ENCODE results near the gene CDH26.

GRCh38 chr20:59958123-59958522 is at the start of gene CDH26:
- TF ChIP-seq CTCF (conservative IDR thresholded peaks at IDR 0.05; ENCODE audit: low read depth in 2 of 2) (no peak), EZH2phosphoT487 (IDR thresholded peaks at IDR 0.05; ENCODE audit: unreplicated experiment) (no peak), EZH2 (IDR thresholded peaks at IDR 0.05; ENCODE audit: low read depth, unreplicated experiment) (no peak)
